Measurements from ENCODE around the gene OTUD4. TPM values are rescaled to one million over a fixed set of nuclear protein-coding genes. Genes with fewer than 3 reads are reported as not detected.

Gene OTUD4
- total RNA-seq, 1 donor: 33.2 TPM

- H3K4me3 ChIP-seq (ENCODE audit: low read depth, low read length): no peak overlapping the region
- no peak for TF ChIP-seq CTCF (IDR thresholded peaks at IDR 0.05; ENCODE audit: insufficient read depth, low read depth, low read length)
- no peak for DNase-seq (ENCODE audit: low read depth)
These were observed 27.5 kb upstream of the OTUD4 start for GRCh38 chr4:145207934-145208333.

- no peak for DNase-seq (ENCODE audit: low read depth)
- TF ChIP-seq CTCF (IDR thresholded peaks at IDR 0.05; ENCODE audit: insufficient read depth, low read depth, low read length): no peak
- no peak overlapping the region for H3K4me3 ChIP-seq (ENCODE audit: low read depth, low read length)
These were observed 23.0 kb upstream of the OTUD4 start for GRCh38 chr4:145203410-145203809.

- H3K4me3 ChIP-seq (ENCODE audit: low read depth, low read length): no peak overlapping the region
- no peak for TF ChIP-seq CTCF (IDR thresholded peaks at IDR 0.05; ENCODE audit: insufficient read depth, low read depth, low read length)
- no peak for DNase-seq (ENCODE audit: low read depth)
These were observed 20.0 kb upstream of the OTUD4 start for GRCh38 chr4:145200366-145200765.

- H3K4me3 ChIP-seq (ENCODE audit: low read depth, low read length): no peak overlapping the region
- TF ChIP-seq CTCF (IDR thresholded peaks at IDR 0.05; ENCODE audit: insufficient read depth, low read depth, low read length): no peak
These were observed 18.8 kb upstream of the OTUD4 start for GRCh38 chr4:145199051-145199716.

GRCh38 chr4:145196747-145197146 is 16.4 kb upstream of the OTUD4 start:
- H3K4me3 ChIP-seq (ENCODE audit: low read depth, low read length): no peak overlapping the region
- DNase-seq (ENCODE audit: low read depth): no peak
- TF ChIP-seq CTCF (IDR thresholded peaks at IDR 0.05; ENCODE audit: insufficient read depth, low read depth, low read length): no peak

More at GRCh38 chr4:145199051-145199716, 18.8 kb upstream of the OTUD4 start:
- no peak for DNase-seq (ENCODE audit: low read depth)

- DNase-seq (ENCODE audit: low read depth): no peak
- no peak for TF ChIP-seq CTCF (IDR thresholded peaks at IDR 0.05; ENCODE audit: insufficient read depth, low read depth, low read length)
- H3K4me3 ChIP-seq (ENCODE audit: low read depth, low read length): no peak overlapping the region
These were observed 15.0 kb upstream of the OTUD4 start for GRCh38 chr4:145195167-145195952.
